K562 (cell line): ENCODE results near the gene NUP210. TPM values are rescaled to one million over a fixed set of nuclear protein-coding genes. Genes with fewer than 3 reads are reported as not detected.
A peak's percentile ranks its signal among the peaks of the same experiment; 100 is the strongest.

Source experiments
- BHLHE40 ChIP-seq: IDR thresholded peaks from 2 replicates; pipeline ENCODE4 v1.6.1; 2011; ENCODE audit warnings: low read length, improper control_type of control experiment
- DMBX1 ChIP-seq: fragments of 250-450 bp; sonication (Bioruptor Pico); IDR thresholded peaks from 2 replicates; pipeline ENCODE4 v1.8.0; 2022; ENCODE audit warnings: inconsistent platforms, mild to moderate bottlenecking, moderate library complexity, borderline replicate concordance
- ELF1 ChIP-seq: fragments of 200-800 bp; sonication (Bioruptor generic); IDR thresholded peaks from 2 replicates; pipeline ENCODE4 v1.6.1; 2016; ENCODE audit warnings: missing genetic modification characterization, missing compliant biosample characterization
- FOXP4 ChIP-seq: sonication (generic); formaldehyde crosslinking; IDR thresholded peaks from 2 replicates; pipeline ENCODE4 v1.8.0; 2022; ENCODE audit warnings: mild to moderate bottlenecking, missing genetic modification reagents, borderline replicate concordance
- GATAD2B ChIP-seq: fragments of 450-650 bp; IDR thresholded peaks from 2 replicates; pipeline ENCODE4 v1.6.1; 2017; ENCODE audit warnings: mild to moderate bottlenecking, borderline replicate concordance
- HMBOX1 ChIP-seq: sonication (generic); IDR thresholded peaks from 2 replicates; pipeline ENCODE4 v1.6.1; 2016
- KDM1A ChIP-seq, 2 experiments: fragments of 450-650 bp; IDR thresholded peaks; 2 replicates each; pipeline ENCODE4 v1.6.1; 2016; ENCODE audit warnings: mild to moderate bottlenecking in 2 of 2
- MCM3 ChIP-seq: fragments of 450-650 bp; IDR thresholded peaks from 2 replicates; pipeline ENCODE4 v1.6.1; 2016
- MED1 ChIP-seq: sonication (generic); formaldehyde crosslinking; IDR thresholded peaks from 2 replicates; pipeline ENCODE4 v1.8.1; 2023; ENCODE audit warnings: missing genetic modification reagents, borderline replicate concordance
- MTA3 ChIP-seq: fragments of 450-650 bp; formaldehyde crosslinking; IDR thresholded peaks from 2 replicates; pipeline ENCODE4 v1.6.1; 2017; ENCODE audit warnings: mild to moderate bottlenecking, borderline replicate concordance
- NRF1 ChIP-seq, 2 experiments: fragments of 450-650 bp; IDR thresholded peaks in 1 of 2; conservative IDR thresholded peaks in 1 of 2; 2 replicates each; pipeline ENCODE4 v1.6.1; 2014; ENCODE audit warnings: mild to moderate bottlenecking in 2 of 2
- NUFIP1 ChIP-seq: fragments of 450-650 bp; IDR thresholded peaks from 2 replicates; pipeline ENCODE4 v1.6.1; 2018; ENCODE audit not compliant: partially characterized antibody
- PCBP1 ChIP-seq: fragments of 200-400 bp; formaldehyde crosslinking; IDR thresholded peaks from 2 replicates; pipeline ENCODE4 v1.6.1; 2018; ENCODE audit warnings: mild to moderate bottlenecking, low read depth, low read length; ENCODE audit not compliant: poor library complexity, severe bottlenecking
- PHF8 ChIP-seq: fragments of 200-600 bp; sonication (generic); IDR thresholded peaks from 2 replicates; pipeline ENCODE4 v1.6.1; 2012; ENCODE audit warnings: mixed run types, mild to moderate bottlenecking, inconsistent platforms, low read length, moderate library complexity, borderline replicate concordance
- RB1 ChIP-seq: fragments of 450-650 bp; IDR thresholded peaks from 2 replicates; pipeline ENCODE4 v1.6.1; 2017; ENCODE audit warnings: low read depth, mild to moderate bottlenecking
- RBBP5 ChIP-seq: fragments of 200-600 bp; sonication (generic); IDR thresholded peaks from 2 replicates; pipeline ENCODE4 v1.6.1; 2012; ENCODE audit warnings: borderline replicate concordance, mild to moderate bottlenecking, low read length, control low read depth, inconsistent platforms; ENCODE audit not compliant: insufficient read depth, poor library complexity, severe bottlenecking
- RBM34 ChIP-seq: fragments of 200-400 bp; formaldehyde crosslinking; IDR thresholded peaks from 2 replicates; pipeline ENCODE4 v1.6.1; 2018; ENCODE audit warnings: low read length, borderline replicate concordance; ENCODE audit not compliant: insufficient read depth
- SMARCE1 ChIP-seq: fragments of 450-650 bp; IDR thresholded peaks from 2 replicates; pipeline ENCODE4 v1.7.1; 2016; ENCODE audit warnings: mild to moderate bottlenecking
- SNIP1 ChIP-seq: fragments of 450-650 bp; IDR thresholded peaks from 2 replicates; pipeline ENCODE4 v1.7.1; 2017; ENCODE audit warnings: low read depth, mild to moderate bottlenecking
- ZNF134 ChIP-seq: fragments of 250-450 bp; sonication (Bioruptor Pico); conservative IDR thresholded peaks from 2 replicates; pipeline ENCODE4 v1.4.0; 2020
- ZNF274 ChIP-seq: IDR thresholded peaks from 2 replicates; pipeline ENCODE4 v1.6.1; 2011; ENCODE audit warnings: low read depth, mild to moderate bottlenecking, low read length, moderate library complexity, borderline replicate concordance
- ZNF280A ChIP-seq: fragments of 450-650 bp; IDR thresholded peaks from 2 replicates; pipeline ENCODE4 v1.6.1; 2018; ENCODE audit warnings: mild to moderate bottlenecking, low read depth; ENCODE audit not compliant: partially characterized antibody
- ZNF316 ChIP-seq: fragments of 450-650 bp; IDR thresholded peaks from 2 replicates; pipeline ENCODE4 v1.6.1; 2016
- ZNF717 ChIP-seq: fragments of 250-450 bp; sonication (Bioruptor Pico); IDR thresholded peaks from 2 replicates; pipeline ENCODE4 v1.5.0; 2021
- ZNF75A ChIP-seq: fragments of 450-650 bp; formaldehyde crosslinking; IDR thresholded peaks from 2 replicates; pipeline ENCODE4 v1.4.0; 2020; ENCODE audit warnings: mild to moderate bottlenecking
- ZNF785 ChIP-seq: fragments of 250-450 bp; sonication (Bioruptor Pico); IDR thresholded peaks from 2 replicates; pipeline ENCODE4 v1.4.0; 2020; ENCODE audit warnings: mild to moderate bottlenecking
- ZNF79 ChIP-seq: fragments of 250-450 bp; sonication (Bioruptor Pico); IDR thresholded peaks from 2 replicates; pipeline ENCODE4 v1.4.0; 2020; ENCODE audit warnings: low read depth, mild to moderate bottlenecking, moderate library complexity
- ZZZ3 ChIP-seq: fragments of 450-650 bp; IDR thresholded peaks from 2 replicates; pipeline ENCODE4 v1.6.1; 2016; ENCODE audit warnings: antibody characterized with exemption, mild to moderate bottlenecking, moderate library complexity
- polyA plus RNA-seq, 8 experiments: library from polyadenylated mRNA; depleted of rRNA in 4 of 8; stranded (reverse) in 5 of 8; unstranded in 3 of 8; fragments of >200 nt; fragmentation: Nextera tagmentation in 2 of 8; fragmentation: Illumina TruSeq in 1 of 8; extraction: Ambion mirVana in 2 of 8; extraction: Trizol in 1 of 8; gene quantifications; 2 replicates each; pipeline versions ENCODE4 v1.2.1 to v1.2.3, GENCODE V29; 2011 to 2014; ENCODE audit warnings: inconsistent platforms in 1 of 8, missing spikeins in 1 of 8
- total RNA-seq, 7 experiments: library from RNA; depleted of rRNA in 6 of 7; stranded (reverse); fragments of >200 nt in 6 of 7; fragmentation: Illumina TruSeq in 2 of 7; extraction: Trizol in 2 of 7; gene quantifications; 2 replicates each; pipeline versions ENCODE4 v1.2.1 to v1.2.3, GENCODE V29; 2011 to 2021; ENCODE audit warnings: low replicate concordance in 1 of 7

NUP210 gene
- total and polyA plus RNA-seq, 9 of the 15 experiments (the other 6 are each of a cell fraction or from before 2014, with no cell fraction given) = 1.2 to 138 (median 44.0) TPM

DNA sequence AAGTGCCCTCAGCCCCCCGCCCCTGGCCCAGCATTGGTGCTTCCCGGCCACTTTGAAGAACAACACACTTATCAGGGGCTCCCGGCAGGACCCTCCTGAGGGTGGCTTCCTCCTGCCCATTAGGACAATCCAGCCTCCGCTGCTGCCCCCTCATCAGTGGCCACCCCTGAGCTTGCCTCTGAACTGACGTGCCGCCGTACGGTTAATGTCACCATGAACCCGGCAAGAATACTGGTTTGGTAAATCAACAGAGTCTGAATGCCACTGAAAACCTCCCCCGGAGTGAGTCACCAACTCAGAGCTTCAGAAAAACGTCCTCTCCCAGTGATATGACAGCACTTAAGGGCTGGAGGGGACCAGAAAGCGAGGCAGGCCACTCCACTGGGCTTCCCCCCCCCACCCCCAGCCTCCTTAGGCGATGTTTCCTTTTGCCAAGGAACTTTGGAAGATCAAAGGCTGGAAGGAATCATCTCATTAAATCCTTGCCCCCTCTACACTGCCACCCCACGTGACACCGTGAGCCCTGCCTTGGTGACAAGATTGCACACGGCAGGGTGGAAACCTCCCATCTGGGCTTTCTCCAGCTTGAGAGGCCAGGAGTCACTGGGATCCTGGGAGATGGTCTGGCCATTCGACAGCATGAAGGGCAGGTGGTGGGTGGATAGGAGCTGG lies 142.1 kb downstream of the NUP210 start (continued):
- TF ChIP-seq ZNF79 (CRISPR knock-in tag) (no peak), ZNF280A (no peak), ZNF717 (no peak), HMBOX1 (0 out of 2 replicates have a peak, but pooled peaks have one; percentile 18), FOXP4 (CRISPR knock-in tag) (no peak; the same call in 1 of the 2 replicates), ZZZ3 (no peak), PCBP1 (no peak), SMARCE1 (peak; percentile 78), GATAD2B (no peak), SNIP1 (no peak), RBM34 (no peak), PHF8 (no peak), MTA3 (no peak), KDM1A (IDR thresholded peaks at IDR 0.05) (peak in 1 of 2 experiments; percentile 17; a peak in 1 of 4 replicates), ZNF785 (CRISPR knock-in tag) (no peak), RBBP5 (no peak), NRF1 (conservative IDR thresholded peaks at IDR 0.05 in 1 of 2, IDR thresholded peaks at IDR 0.05 in 1 of 2) (no peak; a peak in 1 of 4 replicates), ZNF316 (no peak), MCM3 (no peak), ELF1 (tag) (no peak), BHLHE40 (no peak), DMBX1 (CRISPR knock-in tag) (no peak), NUFIP1 (no peak), RB1 (no peak), ZNF274 (no peak), MED1 (no peak), ZNF134 (CRISPR knock-in tag) (no peak), ZNF75A (CRISPR knock-in tag) (no peak)
